SU-DHL-6 (cell line): ENCODE results near the gene ZWILCH.
"Not testable (repeated sequence)": the region's sequence is repeated elsewhere in the genome, so short reads cannot be mapped to it uniquely, and the experiment has no call there.

ENCODE experiments used
- H2AFZ ChIP-seq: fragments of 200-600 bp; sonication (generic); 2 replicates; pipeline ENCODE4 v1.6.1; 2014; ENCODE audit warnings: low read depth, mild to moderate bottlenecking, moderate library complexity, mixed read lengths, antibody characterized with exemption, low read length; ENCODE audit not compliant: severe bottlenecking
- H3F3A ChIP-seq: fragments of 200-600 bp; shearing (Covaris generic); 2 replicates; pipeline ENCODE4 v1.6.0; 2016; ENCODE audit warnings: antibody characterized with exemption, mild to moderate bottlenecking; ENCODE audit not compliant: insufficient read depth
- H3K27ac ChIP-seq: fragments of 200-600 bp; sonication (generic); 2 replicates; pipeline ENCODE4 v1.5.1; 2016; ENCODE audit warnings: low read depth, mild to moderate bottlenecking, low read length, moderate library complexity, mixed read lengths
- H3K27me3 ChIP-seq: fragments of 200-600 bp; sonication (generic), shearing (Covaris generic); 2 replicates; pipeline ENCODE4 v1.6.0; 2014; ENCODE audit warnings: mild to moderate bottlenecking, low read length
- H3K36me3 ChIP-seq: fragments of 200-600 bp; sonication (generic); 2 replicates; pipeline ENCODE4 v1.6.1; 2014; ENCODE audit warnings: mild to moderate bottlenecking, low read length, mixed read lengths
- H3K4me2 ChIP-seq: fragments of 300-600, 200-600 bp; shearing (Covaris generic), sonication (generic); 2 replicates; pipeline ENCODE4 v1.6.0; 2014; ENCODE audit warnings: low read length, low read depth, mild to moderate bottlenecking; ENCODE audit not compliant: poor library complexity, severe bottlenecking
- H3K4me3 ChIP-seq: fragments of 200-600 bp; sonication (generic); 2 replicates; pipeline ENCODE4 v1.5.1; 2014; ENCODE audit warnings: antibody characterized with exemption, low read length, mild to moderate bottlenecking, mixed read lengths; ENCODE audit not compliant: insufficient read depth, poor library complexity, severe bottlenecking
- H3K79me2 ChIP-seq: fragments of 200-600 bp; sonication (generic); 2 replicates; pipeline ENCODE4 v1.6.1; 2014; ENCODE audit warnings: mild to moderate bottlenecking, low read length, moderate library complexity; ENCODE audit not compliant: insufficient read depth
- H3K9ac ChIP-seq: fragments of 200-600 bp; sonication (generic); 2 replicates; pipeline ENCODE4 v1.7.0; 2014; ENCODE audit warnings: mild to moderate bottlenecking, low read length
- H3K9me2 ChIP-seq: fragments of 200-600 bp; sonication (generic); replicated peaks from 2 replicates; pipeline ENCODE4 v1.6.1; 2014; ENCODE audit warnings: low read length; ENCODE audit not compliant: insufficient read depth
- H3K9me3 ChIP-seq: fragments of 200-600 bp; sonication (generic); 2 replicates; pipeline ENCODE4 v1.6.1; 2014; ENCODE audit warnings: low read length, mixed read lengths; ENCODE audit not compliant: insufficient read depth
- H4K20me1 ChIP-seq: fragments of 200-600 bp; sonication (generic); 2 replicates; pipeline ENCODE4 v1.6.1; 2014; ENCODE audit warnings: low read depth, mild to moderate bottlenecking, antibody characterized with exemption, low read length, moderate library complexity, mixed read lengths
- EZH2phosphoT487 ChIP-seq: fragments of 200-600 bp; sonication (generic), shearing (Covaris generic); conservative IDR thresholded peaks from 2 replicates; pipeline ENCODE4 v1.6.1; 2018; ENCODE audit warnings: mild to moderate bottlenecking, antibody characterized with exemption, low read length, moderate library complexity, mixed read lengths
- TF ChIP-seq, protein P1 (sequence below): fragments of 200-600 bp; sonication (generic); IDR thresholded peaks from one replicate; pipeline ENCODE4 v1.5.1; 2017; ENCODE audit warnings: antibody characterized with exemption, mild to moderate bottlenecking, low read length, moderate library complexity; ENCODE audit not compliant: insufficient read depth, poor library complexity, severe bottlenecking

The ZWILCH gene

DNA sequence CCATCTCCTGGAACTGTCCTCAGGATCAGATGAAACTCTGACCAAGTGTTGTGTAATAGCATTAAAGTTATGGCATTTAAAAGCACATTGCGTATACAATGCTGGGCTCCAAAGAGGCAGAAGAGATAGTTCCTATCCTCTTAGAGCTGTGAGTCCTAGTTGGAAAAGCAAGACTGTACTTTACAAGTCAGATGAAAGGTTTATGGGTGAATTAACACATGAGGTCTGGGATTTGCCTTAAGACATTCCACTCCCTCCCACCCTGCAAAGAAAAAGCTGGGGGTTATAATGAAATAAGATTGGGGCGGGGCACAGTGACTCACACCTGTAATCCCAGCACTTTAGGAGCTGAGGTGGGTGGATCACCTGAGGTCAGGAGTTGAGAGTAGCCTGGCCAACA, 43.2 kb upstream of the ZWILCH start:
- Histone ChIP-seq H3K4me3 (no peak overlapping the region), H2AFZ (no peak overlapping the region), H3K27me3 (no peaks in the 10 kb centered on the region), H3K4me2 (no peak overlapping the region), H3F3A (no peaks in the 10 kb centered on the region), H3K36me3 (no peaks in the 10 kb centered on the region), H3K9ac (no peak overlapping the region), H3K9me2 (no peaks in the 10 kb centered on the region), H3K27ac (no peak overlapping the region), H3K79me2 (no peaks in the 10 kb centered on the region), H3K9me3 (no peaks in the 10 kb centered on the region), H4K20me1 (no peaks in the 10 kb centered on the region)
- TF ChIP-seq, protein P1, sequence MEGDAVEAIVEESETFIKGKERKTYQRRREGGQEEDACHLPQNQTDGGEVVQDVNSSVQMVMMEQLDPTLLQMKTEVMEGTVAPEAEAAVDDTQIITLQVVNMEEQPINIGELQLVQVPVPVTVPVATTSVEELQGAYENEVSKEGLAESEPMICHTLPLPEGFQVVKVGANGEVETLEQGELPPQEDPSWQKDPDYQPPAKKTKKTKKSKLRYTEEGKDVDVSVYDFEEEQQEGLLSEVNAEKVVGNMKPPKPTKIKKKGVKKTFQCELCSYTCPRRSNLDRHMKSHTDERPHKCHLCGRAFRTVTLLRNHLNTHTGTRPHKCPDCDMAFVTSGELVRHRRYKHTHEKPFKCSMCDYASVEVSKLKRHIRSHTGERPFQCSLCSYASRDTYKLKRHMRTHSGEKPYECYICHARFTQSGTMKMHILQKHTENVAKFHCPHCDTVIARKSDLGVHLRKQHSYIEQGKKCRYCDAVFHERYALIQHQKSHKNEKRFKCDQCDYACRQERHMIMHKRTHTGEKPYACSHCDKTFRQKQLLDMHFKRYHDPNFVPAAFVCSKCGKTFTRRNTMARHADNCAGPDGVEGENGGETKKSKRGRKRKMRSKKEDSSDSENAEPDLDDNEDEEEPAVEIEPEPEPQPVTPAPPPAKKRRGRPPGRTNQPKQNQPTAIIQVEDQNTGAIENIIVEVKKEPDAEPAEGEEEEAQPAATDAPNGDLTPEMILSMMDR: no peak
- TF ChIP-seq EZH2phosphoT487: no peak

GRCh38 chr15:66462627-66463026, 42.5 kb upstream of the ZWILCH start:
- Histone ChIP-seq H3F3A (no peaks in the 10 kb centered on the region), H3K36me3 (no peaks in the 10 kb centered on the region), H3K9me3 (no peaks in the 10 kb centered on the region), H3K4me3 (no peak overlapping the region), H3K9me2 (no peaks in the 10 kb centered on the region), H2AFZ (no peak overlapping the region), H3K79me2 (no peaks in the 10 kb centered on the region), H3K27me3 (no peaks in the 10 kb centered on the region), H3K27ac (no peak overlapping the region), H3K4me2 (no peak overlapping the region), H3K9ac (no peak overlapping the region), H4K20me1 (no peaks in the 10 kb centered on the region)
- TF ChIP-seq, protein P1: no peak
- TF ChIP-seq EZH2phosphoT487: no peak

- not testable (repeated sequence) for H3K9ac ChIP-seq, H3K4me2 ChIP-seq, H3K27me3 ChIP-seq, H3K79me2 ChIP-seq, H3K9me2 ChIP-seq, H3K4me3 ChIP-seq, H2AFZ ChIP-seq, H4K20me1 ChIP-seq, H3K27ac ChIP-seq, H3F3A ChIP-seq, H3K36me3 ChIP-seq, H3K9me3 ChIP-seq
Observed at GRCh38 chr15:66465294-66465693, 39.8 kb upstream of the ZWILCH start.

GRCh38 chr15:66467162-66468040, 37.7 kb upstream of the ZWILCH start:
- not testable (repeated sequence) for H3F3A ChIP-seq, H3K36me3 ChIP-seq, H3K4me2 ChIP-seq, H2AFZ ChIP-seq, H4K20me1 ChIP-seq, H3K27me3 ChIP-seq, H3K79me2 ChIP-seq, H3K4me3 ChIP-seq, H3K9me3 ChIP-seq, H3K9me2 ChIP-seq, H3K27ac ChIP-seq, H3K9ac ChIP-seq

- H3K36me3 ChIP-seq, H3K9me3 ChIP-seq, H3K27ac ChIP-seq, H3K4me2 ChIP-seq, H3K4me3 ChIP-seq, H3K79me2 ChIP-seq, H3K27me3 ChIP-seq, H3K9me2 ChIP-seq, H2AFZ ChIP-seq, H4K20me1 ChIP-seq, H3F3A ChIP-seq, H3K9ac ChIP-seq: not testable (repeated sequence)
Observed at GRCh38 chr15:66470825-66471224, 34.3 kb upstream of the ZWILCH start.
